ENCODE data around the gene SLC27A2.
"Not testable (repeated sequence)": the region's sequence is repeated elsewhere in the genome, so short reads cannot be mapped to it uniquely, and the experiment has no call there.

The SLC27A2 gene

GRCh38 chr15:50164458-50164857, 17.5 kb upstream of the SLC27A2 start:
- no peak for DNase-seq

GRCh38 chr15:50166216-50166615, 15.8 kb upstream of the SLC27A2 start:
- no peak for DNase-seq

GRCh38 chr15:50167110-50167509, 14.9 kb upstream of the SLC27A2 start:
- no peak for DNase-seq

GRCh38 chr15:50168379-50168778, 13.6 kb upstream of the SLC27A2 start:
- no peak for DNase-seq

- no peak for DNase-seq
Measured at GRCh38 chr15:50168783-50169411, 13.1 kb upstream of the SLC27A2 start.

GRCh38 chr15:50172360-50172895, 9.6 kb upstream of the SLC27A2 start:
- DNase-seq, result not testable (repeated sequence)

- no peak for DNase-seq
Measured at GRCh38 chr15:50176869-50177268, 5.1 kb upstream of the SLC27A2 start.

- DNase-seq, result no peak
Measured at GRCh38 chr15:50180091-50180490, 1.9 kb upstream of the SLC27A2 start.

- no peak for DNase-seq
Measured at GRCh38 chr15:50180582-50180981, 1.4 kb upstream of the SLC27A2 start.

GRCh38 chr15:50181201-50181968, 611 bp upstream of the SLC27A2 start:
- no peak for DNase-seq

GRCh38 chr15:50182219-50183013, 420 bp downstream of the SLC27A2 start:
- peak; percentile 65 for DNase-seq

- DNase-seq, result peak; percentile 47
Measured at GRCh38 chr15:50183112-50183794, 1.3 kb downstream of the SLC27A2 start.

GRCh38 chr15:50184863-50185504, 3.0 kb downstream of the SLC27A2 start:
- DNase-seq, result no peak

GRCh38 chr15:50186090-50186489, 4.1 kb downstream of the SLC27A2 start:
- DNase-seq, result no peak

GRCh38 chr15:50186752-50187151, 4.8 kb downstream of the SLC27A2 start:
- no peak for DNase-seq

- DNase-seq, result no peak
Measured at GRCh38 chr15:50187525-50187924, 5.5 kb downstream of the SLC27A2 start.

GRCh38 chr15:50187997-50188396, 6.0 kb downstream of the SLC27A2 start:
- no peak for DNase-seq

GRCh38 chr15:50188793-50189192, 6.8 kb downstream of the SLC27A2 start:
- DNase-seq, result not testable (repeated sequence)

- DNase-seq, result no peak
Measured at GRCh38 chr15:50189633-50190032, 7.6 kb downstream of the SLC27A2 start.

GRCh38 chr15:50190166-50190570, 8.2 kb downstream of the SLC27A2 start:
- DNase-seq, result no peak

GRCh38 chr15:50190723-50191122, 8.7 kb downstream of the SLC27A2 start:
- no peak for DNase-seq

- no peak for DNase-seq
Measured at GRCh38 chr15:50192164-50192563, 10.2 kb downstream of the SLC27A2 start.
